ENCODE measurements around the gene STRIT1. TPM values are rescaled to one million over a fixed set of nuclear protein-coding genes. Genes with fewer than 3 reads are reported as not detected.
A peak's percentile ranks its signal among the peaks of the same experiment; 100 is the strongest.

STRIT1 gene
- total RNA-seq, 1 donor from 2014 or later = not detected

- no peak overlapping the region for H3K27ac Mint-ChIP-seq
- no peak overlapping the region for H3K4me3 Mint-ChIP-seq
- H3K9me3 Mint-ChIP-seq = no peaks in the 10 kb centered on the region
- DNase-seq (ENCODE audit: extremely low spot score, unreplicated experiment) = no peak
- peaks cover 9% of the 10 kb centered on the region for H3K4me1 Mint-ChIP-seq (ENCODE audit: unreplicated experiment)
- TF ChIP-seq, protein P1, sequence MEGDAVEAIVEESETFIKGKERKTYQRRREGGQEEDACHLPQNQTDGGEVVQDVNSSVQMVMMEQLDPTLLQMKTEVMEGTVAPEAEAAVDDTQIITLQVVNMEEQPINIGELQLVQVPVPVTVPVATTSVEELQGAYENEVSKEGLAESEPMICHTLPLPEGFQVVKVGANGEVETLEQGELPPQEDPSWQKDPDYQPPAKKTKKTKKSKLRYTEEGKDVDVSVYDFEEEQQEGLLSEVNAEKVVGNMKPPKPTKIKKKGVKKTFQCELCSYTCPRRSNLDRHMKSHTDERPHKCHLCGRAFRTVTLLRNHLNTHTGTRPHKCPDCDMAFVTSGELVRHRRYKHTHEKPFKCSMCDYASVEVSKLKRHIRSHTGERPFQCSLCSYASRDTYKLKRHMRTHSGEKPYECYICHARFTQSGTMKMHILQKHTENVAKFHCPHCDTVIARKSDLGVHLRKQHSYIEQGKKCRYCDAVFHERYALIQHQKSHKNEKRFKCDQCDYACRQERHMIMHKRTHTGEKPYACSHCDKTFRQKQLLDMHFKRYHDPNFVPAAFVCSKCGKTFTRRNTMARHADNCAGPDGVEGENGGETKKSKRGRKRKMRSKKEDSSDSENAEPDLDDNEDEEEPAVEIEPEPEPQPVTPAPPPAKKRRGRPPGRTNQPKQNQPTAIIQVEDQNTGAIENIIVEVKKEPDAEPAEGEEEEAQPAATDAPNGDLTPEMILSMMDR (conservative IDR thresholded peaks at IDR 0.05) = peak; percentile 88
- H3K27me3 Mint-ChIP-seq = no peaks in the 10 kb centered on the region
- H3K36me3 Mint-ChIP-seq = no peaks in the 10 kb centered on the region
Measured at GRCh38 chr3:155323063-155323666, 29.7 kb upstream of the STRIT1 start.

GRCh38 chr3:155321418-155321817 is 27.9 kb upstream of the STRIT1 start:
- Mint-ChIP-seq H3K9me3 (no peaks in the 10 kb centered on the region), H3K27ac (no peak overlapping the region), H3K4me1 (ENCODE audit: unreplicated experiment) (peaks cover 9% of the 10 kb centered on the region), H3K27me3 (no peaks in the 10 kb centered on the region), H3K36me3 (no peaks in the 10 kb centered on the region), H3K4me3 (no peak overlapping the region)
- TF ChIP-seq, protein P1 (conservative IDR thresholded peaks at IDR 0.05) = no peak
- no peak for DNase-seq (ENCODE audit: extremely low spot score, unreplicated experiment)

GRCh38 chr3:155320934-155321333 is 27.5 kb upstream of the STRIT1 start:
- H3K4me1 Mint-ChIP-seq (ENCODE audit: unreplicated experiment) = peaks cover 9% of the 10 kb centered on the region
- H3K4me3 Mint-ChIP-seq = no peak overlapping the region
- TF ChIP-seq, protein P1 (conservative IDR thresholded peaks at IDR 0.05) = no peak
- no peak overlapping the region for H3K27ac Mint-ChIP-seq
- H3K27me3 Mint-ChIP-seq = no peaks in the 10 kb centered on the region
- no peaks in the 10 kb centered on the region for H3K36me3 Mint-ChIP-seq
- no peaks in the 10 kb centered on the region for H3K9me3 Mint-ChIP-seq
- no peak for DNase-seq (ENCODE audit: extremely low spot score, unreplicated experiment)

DNA sequence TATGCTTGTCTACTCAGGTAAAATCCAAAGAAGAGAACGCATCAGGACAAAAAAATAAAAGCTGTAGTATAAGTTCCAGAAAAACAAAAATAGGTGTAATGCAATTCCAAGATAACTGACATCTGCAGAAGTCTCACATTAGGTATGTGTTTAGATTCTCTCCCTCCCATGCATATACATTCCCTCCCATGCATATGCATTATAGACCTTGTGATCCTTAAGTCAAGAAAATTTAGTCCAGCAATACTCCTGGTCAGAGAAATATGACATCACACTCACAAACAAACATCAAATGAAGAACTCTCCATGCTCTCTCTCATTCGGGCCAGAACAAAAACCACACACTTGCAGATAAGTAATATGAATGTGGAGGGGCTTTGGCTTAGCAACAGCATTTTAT is 25.3 kb upstream of the STRIT1 start:
- no peaks in the 10 kb centered on the region for H3K36me3 Mint-ChIP-seq
- peaks cover 9% of the 10 kb centered on the region for H3K4me1 Mint-ChIP-seq (ENCODE audit: unreplicated experiment)
- no peaks in the 10 kb centered on the region for H3K27me3 Mint-ChIP-seq
- H3K27ac Mint-ChIP-seq = no peak overlapping the region
- no peak overlapping the region for H3K4me3 Mint-ChIP-seq
- TF ChIP-seq, protein P1 (conservative IDR thresholded peaks at IDR 0.05) = no peak
- no peak for DNase-seq (ENCODE audit: extremely low spot score, unreplicated experiment)
- no peaks in the 10 kb centered on the region for H3K9me3 Mint-ChIP-seq

- H3K27ac Mint-ChIP-seq = no peak overlapping the region
- H3K27me3 Mint-ChIP-seq = no peaks in the 10 kb centered on the region
- TF ChIP-seq, protein P1 (conservative IDR thresholded peaks at IDR 0.05) = no peak
- peaks cover 14% of the 10 kb centered on the region for H3K4me1 Mint-ChIP-seq (ENCODE audit: unreplicated experiment)
- no peaks in the 10 kb centered on the region for H3K9me3 Mint-ChIP-seq
- no peak overlapping the region for H3K4me3 Mint-ChIP-seq
- no peaks in the 10 kb centered on the region for H3K36me3 Mint-ChIP-seq
- no peak for DNase-seq (ENCODE audit: extremely low spot score, unreplicated experiment)
Measured at GRCh38 chr3:155317211-155317610, 23.7 kb upstream of the STRIT1 start.

GRCh38 chr3:155316426-155316825 is 22.9 kb upstream of the STRIT1 start:
- DNase-seq (ENCODE audit: extremely low spot score, unreplicated experiment) = no peak
- no peaks in the 10 kb centered on the region for H3K36me3 Mint-ChIP-seq
- H3K27me3 Mint-ChIP-seq = no peaks in the 10 kb centered on the region
- H3K4me1 Mint-ChIP-seq (ENCODE audit: unreplicated experiment) = peaks cover 9% of the 10 kb centered on the region
- H3K9me3 Mint-ChIP-seq = no peaks in the 10 kb centered on the region
- H3K4me3 Mint-ChIP-seq = no peak overlapping the region
- TF ChIP-seq, protein P1 (conservative IDR thresholded peaks at IDR 0.05) = no peak
- no peak overlapping the region for H3K27ac Mint-ChIP-seq

Data from type B pancreatic cell (in vitro differentiated cells).